Measurements from ENCODE around the gene NPEPL1. TPM values are rescaled to one million over a fixed set of nuclear protein-coding genes. Genes with fewer than 3 reads are reported as not detected.
"Not testable (repeated sequence)": the region's sequence is repeated elsewhere in the genome, so short reads cannot be mapped to it uniquely, and the experiment has no call there.

NPEPL1 gene
- total RNA-seq, 4 donors from 2014 or later: 21.7 to 37.9 (median 29.7) TPM

- intact Hi-C loops (cut with DNase I; ENCODE audit: low total_unique reads): no loop called here
- peak; percentile 12 to 80 for DNase-seq (ENCODE audit: low spot score in 2 of 2)
- no peak overlapping the region for H3K4me3 ChIP-seq (ENCODE audit: low read depth, poor library complexity, severe bottlenecking)
- no peak for TF ChIP-seq CTCF (IDR thresholded peaks at IDR 0.05)
- TF ChIP-seq POLR2A (IDR thresholded peaks at IDR 0.05): no peak
- 19 to 29% methylated on average over 6 of the region's 6 CpGs for WGBS, 2 donors
These were observed 27.4 kb downstream of the NPEPL1 start for GRCh38 chr20:58719971-58720371.

- DNase-seq (ENCODE audit: low spot score in 2 of 2): peak in 1 of 2 donors; percentile 63
- TF ChIP-seq CTCF (IDR thresholded peaks at IDR 0.05) (no peak), POLR2A (IDR thresholded peaks at IDR 0.05) (no peak)
- no peak overlapping the region for H3K4me3 ChIP-seq (ENCODE audit: low read depth, poor library complexity, severe bottlenecking)
- intact Hi-C loops (cut with DNase I; ENCODE audit: low total_unique reads): no loop called here
- 96 to 97% methylated on average over 14 of the region's 14 CpGs for WGBS, 2 donors
These were observed 28.3 kb downstream of the NPEPL1 start for GRCh38 chr20:58720890-58721289.

DNA sequence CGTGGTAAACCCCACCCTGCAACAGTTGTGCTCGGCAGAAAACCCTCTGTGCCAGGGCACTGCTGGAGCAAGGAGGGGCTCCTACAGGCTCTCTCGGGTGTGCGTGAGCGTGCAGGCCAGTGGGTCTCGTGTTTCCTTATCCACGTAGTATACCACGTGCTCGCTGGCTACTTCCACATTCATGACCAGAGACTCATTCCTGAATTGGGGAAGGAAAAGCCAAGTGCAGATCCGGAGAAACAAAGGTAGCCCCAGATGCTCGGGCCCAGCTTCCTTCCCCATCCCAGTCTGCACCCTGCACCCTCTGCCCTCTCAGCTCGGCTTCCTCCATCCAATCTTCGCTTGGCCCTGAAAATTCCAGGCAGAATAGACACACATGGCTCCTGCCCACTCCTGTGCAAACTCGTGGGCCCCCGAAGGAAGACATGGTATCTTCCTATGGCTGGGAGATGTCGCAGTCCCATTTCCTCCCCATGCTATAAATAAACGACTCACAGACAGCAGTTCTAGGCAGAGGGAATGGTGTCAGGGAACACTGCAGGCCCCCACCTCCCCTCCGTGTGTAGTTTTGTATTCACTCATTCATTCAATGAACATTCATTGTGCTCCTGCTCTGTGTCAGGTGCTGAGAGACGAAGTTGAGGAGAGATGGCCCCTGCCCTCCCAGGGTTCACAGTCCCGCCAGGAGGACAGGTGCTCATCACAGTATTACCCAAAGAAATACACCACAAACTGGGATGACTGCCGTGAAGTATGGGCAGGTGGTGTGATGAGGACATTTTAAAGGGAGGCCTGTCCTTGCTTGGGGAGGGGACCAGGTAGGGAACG is 29.6 kb downstream of the NPEPL1 start:
- TF ChIP-seq CTCF (IDR thresholded peaks at IDR 0.05): no peak
- TF ChIP-seq POLR2A (IDR thresholded peaks at IDR 0.05): no peak
- H3K4me3 ChIP-seq (ENCODE audit: low read depth, poor library complexity, severe bottlenecking): no peak overlapping the region
- intact Hi-C loops (cut with DNase I; ENCODE audit: low total_unique reads): no loop called here
- DNase-seq (ENCODE audit: low spot score in 2 of 2): peak; percentile 53 to 89
- whole genome bisulfite sequencing, 2 donors: 63 to 69% methylated on average over 22 of the region's 22 CpGs

- 79 to 80% methylated on average over 9 of the region's 9 CpGs for WGBS, 2 donors
These were observed 30.5 kb downstream of the NPEPL1 start for GRCh38 chr20:58722877-58723627.

DNA sequence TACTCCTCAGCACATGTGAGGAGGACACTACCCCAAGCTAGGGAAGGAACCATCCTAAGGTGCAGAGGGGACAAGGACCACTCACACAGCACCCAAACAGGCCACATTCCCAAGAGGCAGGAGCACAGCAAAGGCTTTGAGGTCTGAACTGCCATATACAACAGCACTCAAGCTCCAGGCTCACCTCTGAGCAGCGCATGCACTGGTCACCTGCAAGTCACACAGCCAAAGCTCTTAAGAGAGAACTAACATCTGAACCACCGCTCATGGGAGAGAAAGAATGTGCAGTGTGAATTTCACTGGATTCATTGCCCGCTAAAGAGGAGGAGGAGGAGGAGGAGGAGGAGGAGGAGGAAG is 31.0 kb downstream of the NPEPL1 start:
- TF ChIP-seq POLR2A (IDR thresholded peaks at IDR 0.05) (no peak), CTCF (IDR thresholded peaks at IDR 0.05) (no peak)
- intact Hi-C loops (cut with DNase I; ENCODE audit: low total_unique reads): no loop called here
- no peak for DNase-seq (ENCODE audit: low spot score in 2 of 2)
- 89 to 96% methylated on average over 3 of the region's 3 CpGs for WGBS, 2 donors
- H3K4me3 ChIP-seq (ENCODE audit: low read depth, poor library complexity, severe bottlenecking): no peak overlapping the region

More at GRCh38 chr20:58722877-58723627, 30.5 kb downstream of the NPEPL1 start:
- DNase-seq (ENCODE audit: low spot score in 2 of 2): peak in 1 of 2 donors; percentile 52
- intact Hi-C loops (cut with DNase I; ENCODE audit: low total_unique reads): no loop called here
- TF ChIP-seq POLR2A (IDR thresholded peaks at IDR 0.05) (no peak), CTCF (IDR thresholded peaks at IDR 0.05) (no peak)
- no peak overlapping the region for H3K4me3 ChIP-seq (ENCODE audit: low read depth, poor library complexity, severe bottlenecking)

- intact Hi-C loops (cut with DNase I; ENCODE audit: low total_unique reads); H3K4me3 ChIP-seq (ENCODE audit: low read depth, poor library complexity, severe bottlenecking): not testable (repeated sequence)
- WGBS, 2 donors: 44 to 68% methylated on average over 2 of the region's 2 CpGs
- DNase-seq (ENCODE audit: low spot score in 2 of 2): peak in 1 of 2 donors; percentile 18
These were observed 33.6 kb downstream of the NPEPL1 start for GRCh38 chr20:58726156-58726555.
